Muscle layer of colon (tissue), 2 donors: ENCODE data around the gene ABCA1.

ENCODE experiments used
- H3K27ac ChIP-seq: one replicate; pipeline ENCODE4 v1.7.0; 2013; ENCODE audit warnings: low read depth, mild to moderate bottlenecking, low read length, moderate library complexity
- H3K27me3 ChIP-seq, 2 donors: one replicate each; pipeline ENCODE4 v1.7.0; 2013; ENCODE audit warnings: low read length in 2 of 2, mild to moderate bottlenecking in 2 of 2; ENCODE audit not compliant: insufficient read depth in 2 of 2, control insufficient read depth in 1 of 2
- H3K36me3 ChIP-seq: one replicate; pipeline ENCODE4 v1.7.0; 2013; ENCODE audit warnings: mild to moderate bottlenecking, low read length; ENCODE audit not compliant: insufficient read depth
- H3K4me1 ChIP-seq: one replicate; pipeline ENCODE4 v1.7.0; 2013; ENCODE audit warnings: mild to moderate bottlenecking, low read length; ENCODE audit not compliant: insufficient read depth
- H3K4me3 ChIP-seq, 2 donors: one replicate each; pipeline ENCODE4 v1.7.0; 2013; ENCODE audit warnings: low read length in 2 of 2, low read depth in 1 of 2, mild to moderate bottlenecking in 1 of 2, moderate library complexity in 1 of 2
- H3K9ac ChIP-seq: one replicate; pipeline ENCODE4 v1.7.0; 2013; ENCODE audit warnings: low read length
- H3K9me3 ChIP-seq: one replicate; pipeline ENCODE4 v1.7.0; 2013; ENCODE audit warnings: mild to moderate bottlenecking, low read length
- donor health status: abdominal sarcoma.
- donor health status: Adenocarcinoma of cecum.

ABCA1 gene

DNA sequence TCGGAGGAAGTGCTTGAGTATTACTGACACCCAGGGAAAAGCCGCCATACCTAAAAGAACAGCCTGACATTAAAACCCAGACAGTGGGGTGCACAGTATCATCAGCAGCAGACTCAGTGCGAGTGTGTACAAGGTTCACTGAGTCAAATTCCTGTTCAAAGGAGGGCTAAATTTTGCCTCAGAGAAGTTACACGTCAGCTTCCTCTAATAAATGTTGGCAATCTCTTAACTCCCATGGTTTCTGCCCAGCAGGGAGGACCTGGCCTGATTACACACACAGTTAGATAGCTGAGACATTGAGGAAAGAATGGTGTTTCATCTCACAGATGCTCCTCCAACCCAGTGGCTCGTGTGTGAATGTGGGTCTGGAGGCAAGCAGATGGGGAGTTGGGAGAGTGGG lies 125.8 kb downstream of the ABCA1 start:
- Histone ChIP-seq H3K27me3 (no peaks in the 10 kb centered on the region), H3K36me3 (peaks cover 94% of the 10 kb centered on the region), H3K4me3 (no peak overlapping the region), H3K27ac (no peak overlapping the region), H3K9me3 (no peaks in the 10 kb centered on the region), H3K9ac (no peak overlapping the region), H3K4me1 (no peaks in the 10 kb centered on the region)

DNA sequence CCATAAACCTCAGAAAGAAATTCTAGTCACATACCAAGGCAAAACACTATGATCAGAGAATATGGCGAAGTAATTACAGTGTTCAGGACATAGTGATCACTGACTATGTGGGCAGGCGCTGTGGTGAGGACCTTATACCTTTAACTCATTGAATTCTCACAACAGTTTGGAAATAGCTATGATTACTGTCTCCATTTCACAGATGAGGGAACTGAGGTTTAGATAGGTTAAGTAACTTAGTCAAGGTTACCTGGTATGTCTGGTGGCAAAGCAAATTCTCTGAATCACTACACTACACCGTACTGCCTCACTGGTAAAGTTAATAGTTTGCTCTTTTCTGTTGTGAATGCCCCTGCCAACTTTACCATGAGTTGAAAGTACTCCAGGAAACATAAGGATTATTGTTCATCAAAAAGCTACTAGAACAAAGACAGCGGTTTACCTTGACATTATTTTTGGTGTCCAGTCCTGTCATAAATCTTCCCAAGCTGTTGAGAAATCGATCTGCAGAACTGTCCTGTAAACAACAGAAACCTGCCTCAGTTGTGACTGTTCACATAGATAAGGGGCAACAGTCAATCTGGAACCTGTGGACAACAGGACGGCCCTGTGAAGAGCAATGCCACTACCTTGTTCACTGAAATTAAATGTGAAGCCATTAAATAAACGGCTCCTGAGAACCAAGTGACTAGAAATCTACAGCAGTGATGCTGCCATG lies 127.7 kb downstream of the ABCA1 start:
- no peak overlapping the region for H3K27ac ChIP-seq
- H3K4me1 ChIP-seq: no peaks in the 10 kb centered on the region
- H3K9me3 ChIP-seq: no peaks in the 10 kb centered on the region
- H3K36me3 ChIP-seq: peaks cover 94% of the 10 kb centered on the region
- no peak overlapping the region for H3K4me3 ChIP-seq
- H3K9ac ChIP-seq: no peak overlapping the region
- H3K27me3 ChIP-seq: no peaks in the 10 kb centered on the region

DNA sequence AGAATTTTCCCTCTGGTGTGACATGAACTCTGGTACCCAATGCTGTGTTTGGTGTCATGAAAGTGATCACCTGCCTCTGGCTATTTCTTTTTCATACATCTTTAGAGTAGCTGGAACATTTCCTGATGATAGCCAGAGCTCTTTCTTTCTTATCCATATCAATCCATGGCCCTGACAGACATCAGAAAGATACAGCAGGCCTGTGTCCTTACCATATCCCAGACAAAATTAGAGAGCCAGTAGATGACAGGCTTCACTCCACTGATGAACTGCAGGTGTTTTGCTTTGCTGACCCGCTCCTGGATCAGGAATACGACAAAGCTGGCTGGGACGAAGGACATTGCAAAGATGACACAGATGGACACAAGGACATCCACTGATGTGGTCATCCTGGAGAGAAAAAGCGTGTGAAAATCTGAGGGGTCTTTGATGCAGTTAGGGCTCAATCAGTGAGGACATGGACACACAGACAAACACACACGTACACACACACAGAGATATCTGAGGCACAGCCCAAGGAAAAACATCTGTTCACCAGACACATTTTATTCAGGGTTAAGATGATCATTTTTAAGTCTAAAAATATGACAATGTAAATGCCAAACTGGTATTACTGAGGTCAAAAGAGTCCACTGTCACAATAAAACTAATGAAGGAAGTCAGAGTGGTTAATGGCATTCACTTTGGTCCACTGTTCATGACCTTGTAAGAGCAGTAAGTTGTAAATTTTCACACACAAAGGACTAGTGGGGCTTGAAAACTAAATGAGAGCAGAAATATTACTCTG lies 129.6 kb downstream of the ABCA1 start:
- H3K27ac ChIP-seq: no peak overlapping the region
- peaks cover 90% of the 10 kb centered on the region for H3K36me3 ChIP-seq
- H3K9ac ChIP-seq: no peak overlapping the region
- no peaks in the 10 kb centered on the region for H3K9me3 ChIP-seq
- H3K27me3 ChIP-seq: no peaks in the 10 kb centered on the region
- H3K4me1 ChIP-seq: no peaks in the 10 kb centered on the region
- no peak overlapping the region for H3K4me3 ChIP-seq

DNA sequence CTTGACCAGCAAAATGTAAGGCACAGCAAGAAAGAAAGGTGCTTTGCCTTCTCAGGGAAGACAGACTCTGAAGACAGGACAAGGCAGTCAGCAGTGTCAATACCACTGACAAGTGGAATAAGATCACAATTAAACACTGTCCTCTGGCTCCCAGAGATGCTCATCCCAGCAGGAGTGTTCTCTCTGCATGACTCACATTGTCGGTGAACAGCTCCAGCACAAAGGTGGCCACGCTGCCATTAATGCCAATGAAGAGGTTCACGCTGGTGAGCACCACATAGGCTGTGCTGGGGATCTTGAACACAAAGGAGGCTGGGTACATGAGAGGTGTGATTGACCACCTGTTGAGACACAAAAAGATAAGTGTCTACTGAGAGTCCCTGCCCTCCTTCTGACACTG lies 132.1 kb downstream of the ABCA1 start:
- H3K27me3 ChIP-seq: no peaks in the 10 kb centered on the region
- H3K4me1 ChIP-seq: no peaks in the 10 kb centered on the region
- H3K36me3 ChIP-seq: peaks cover 95% of the 10 kb centered on the region
- no peaks in the 10 kb centered on the region for H3K9me3 ChIP-seq
- no peak overlapping the region for H3K9ac ChIP-seq
- no peak overlapping the region for H3K4me3 ChIP-seq
- H3K27ac ChIP-seq: no peak overlapping the region

DNA sequence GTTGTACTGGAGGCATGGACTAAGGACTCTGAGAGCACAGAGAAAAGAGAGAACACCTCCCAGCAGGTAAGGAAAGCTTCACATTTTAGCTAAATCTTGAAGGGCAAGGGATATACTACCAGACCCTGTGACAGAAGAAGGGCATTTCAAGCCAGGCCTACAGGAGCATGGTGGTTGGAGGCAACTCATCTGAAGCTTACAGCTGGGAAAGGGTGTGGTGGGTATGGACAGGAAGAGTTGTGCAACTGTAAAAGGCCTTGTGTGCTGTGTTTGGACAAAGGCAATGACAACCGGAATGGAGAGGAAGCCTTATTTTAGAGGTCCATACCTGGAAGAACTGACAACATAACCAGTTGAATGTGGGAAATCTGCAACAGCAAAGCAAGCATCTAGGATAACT lies 132.9 kb downstream of the ABCA1 start:
- no peaks in the 10 kb centered on the region for H3K27me3 ChIP-seq
- H3K27ac ChIP-seq: no peak overlapping the region
- H3K4me3 ChIP-seq: no peak overlapping the region
- H3K9me3 ChIP-seq: no peaks in the 10 kb centered on the region
- no peaks in the 10 kb centered on the region for H3K4me1 ChIP-seq
- no peak overlapping the region for H3K9ac ChIP-seq
- H3K36me3 ChIP-seq: peaks cover 95% of the 10 kb centered on the region

DNA sequence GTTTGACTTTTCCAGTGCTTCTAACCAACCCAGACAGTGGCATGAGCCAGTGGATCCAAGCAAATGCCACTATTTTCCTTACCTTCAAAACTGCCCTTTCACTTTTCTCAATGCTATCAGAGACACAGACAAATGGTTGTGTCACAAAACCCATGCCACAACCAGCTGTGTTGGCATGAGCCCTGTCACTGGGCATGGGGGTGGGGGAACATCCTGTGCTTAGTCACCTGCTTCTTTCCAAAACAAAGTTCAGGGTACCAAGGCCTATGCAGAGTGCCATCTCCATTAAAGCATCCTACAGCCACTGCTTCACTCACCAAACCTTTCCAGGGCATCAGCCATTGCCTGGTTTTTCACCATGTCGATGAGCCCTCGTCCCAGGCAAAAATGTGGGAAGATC lies 133.9 kb downstream of the ABCA1 start:
- Histone ChIP-seq H3K9ac (no peak overlapping the region), H3K9me3 (no peaks in the 10 kb centered on the region), H3K4me3 (no peak overlapping the region), H3K27ac (no peak overlapping the region), H3K27me3 (no peaks in the 10 kb centered on the region), H3K4me1 (no peaks in the 10 kb centered on the region), H3K36me3 (peaks cover 96% of the 10 kb centered on the region)

DNA sequence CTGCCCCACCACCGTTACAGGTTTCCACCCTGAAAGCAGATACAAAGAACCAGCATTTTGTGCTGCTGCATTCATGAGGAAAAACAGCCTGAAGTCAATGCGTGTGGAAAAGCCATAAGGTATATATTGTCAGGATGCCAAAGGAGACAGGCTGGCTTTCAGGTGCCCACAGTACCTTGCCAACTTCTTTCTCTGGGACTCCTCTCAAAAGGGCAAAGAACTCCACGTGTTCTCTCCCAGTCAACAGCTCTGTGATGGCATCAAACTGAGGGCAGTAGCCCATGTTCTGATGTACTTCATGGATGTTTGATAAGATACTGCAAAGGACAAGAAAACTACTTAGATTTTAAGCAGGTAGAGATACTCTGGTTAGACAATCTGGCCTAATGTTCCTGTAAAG lies 139.7 kb downstream of the ABCA1 start:
- Histone ChIP-seq H3K9me3 (no peaks in the 10 kb centered on the region), H3K27ac (no peak overlapping the region), H3K4me1 (no peaks in the 10 kb centered on the region), H3K4me3 (no peak overlapping the region), H3K9ac (no peak overlapping the region), H3K36me3 (peaks cover 100% of the 10 kb centered on the region), H3K27me3 (no peaks in the 10 kb centered on the region)

DNA sequence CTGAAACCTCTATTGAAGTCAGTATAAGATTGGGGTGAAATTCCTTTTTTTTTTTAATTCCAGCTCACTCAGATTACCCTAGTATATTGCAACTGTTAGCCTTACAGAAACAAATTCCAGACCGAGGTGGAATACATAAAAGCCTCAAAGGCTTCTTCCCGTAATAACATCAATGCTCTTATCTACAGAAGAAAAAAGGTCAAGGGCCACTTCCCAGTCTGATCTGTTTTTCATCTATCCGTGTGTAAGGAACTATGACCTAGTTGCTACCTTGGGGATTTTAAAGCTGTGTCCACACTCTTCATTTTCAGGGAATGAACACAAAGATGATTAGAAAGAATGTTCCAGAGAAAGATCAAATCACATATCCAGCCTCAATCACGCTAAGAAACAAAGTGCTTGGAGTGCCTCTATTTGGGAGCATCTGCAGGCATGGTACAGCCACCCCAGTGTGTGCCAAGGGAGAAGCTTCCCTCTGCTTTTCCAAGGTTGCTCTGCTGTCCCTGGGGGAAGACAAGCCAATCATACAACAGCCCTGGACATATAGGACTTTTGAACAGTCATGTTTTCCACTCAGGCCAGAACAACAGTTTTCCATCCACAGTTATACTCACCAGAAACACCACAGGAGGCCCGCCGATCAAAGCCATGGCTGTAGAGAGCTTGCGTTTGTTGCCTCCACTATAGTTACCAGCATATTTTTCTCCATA lies 140.5 kb downstream of the ABCA1 start:
- no peaks in the 10 kb centered on the region for H3K27me3 ChIP-seq
- no peak overlapping the region for H3K9ac ChIP-seq
- H3K4me3 ChIP-seq: no peak overlapping the region
- peaks cover 100% of the 10 kb centered on the region for H3K36me3 ChIP-seq
- no peak overlapping the region for H3K27ac ChIP-seq
- no peaks in the 10 kb centered on the region for H3K4me1 ChIP-seq
- no peaks in the 10 kb centered on the region for H3K9me3 ChIP-seq

DNA sequence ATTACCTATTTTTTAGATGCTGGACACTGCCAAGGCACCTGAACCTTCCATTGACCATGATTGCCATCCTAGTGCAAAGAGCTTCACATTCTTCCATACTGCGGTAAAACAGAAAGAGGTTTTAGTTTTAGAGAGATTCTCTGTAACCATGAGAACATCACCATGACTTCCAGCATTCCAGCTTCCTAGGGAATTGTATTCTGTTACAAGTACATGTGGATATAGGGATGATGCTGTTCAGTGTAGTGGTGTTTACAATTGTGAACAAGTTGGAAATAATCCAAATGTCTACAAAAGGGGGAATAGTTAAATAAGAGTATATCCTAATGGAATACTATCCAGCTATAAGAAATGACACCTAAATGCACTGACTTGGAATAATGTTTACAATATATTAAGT lies 141.7 kb downstream of the ABCA1 start:
- H3K4me1 ChIP-seq: no peaks in the 10 kb centered on the region
- H3K4me3 ChIP-seq: no peak overlapping the region
- H3K9ac ChIP-seq: no peak overlapping the region
- H3K9me3 ChIP-seq: no peaks in the 10 kb centered on the region
- no peak overlapping the region for H3K27ac ChIP-seq
- no peaks in the 10 kb centered on the region for H3K27me3 ChIP-seq
- H3K36me3 ChIP-seq: peaks cover 90% of the 10 kb centered on the region

DNA sequence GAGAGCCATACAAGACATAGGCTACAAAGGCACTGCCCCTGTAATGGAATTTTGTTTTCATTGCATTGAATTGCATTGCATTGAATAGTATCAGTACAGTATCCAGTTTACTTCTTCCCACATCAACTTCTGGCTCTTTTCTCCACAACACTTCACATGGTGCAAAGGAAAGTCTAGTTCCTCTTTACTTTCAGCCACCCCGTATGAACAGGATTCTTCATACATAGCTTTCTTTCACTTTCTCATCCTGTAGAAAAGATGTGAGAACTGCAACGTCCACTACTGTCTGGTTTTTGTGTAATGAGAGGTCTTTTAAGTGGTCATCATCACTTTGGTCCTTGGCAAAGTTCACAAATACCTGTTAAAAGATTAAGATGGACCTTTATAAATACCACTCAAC lies 143.9 kb downstream of the ABCA1 start:
- H3K4me3 ChIP-seq: no peak overlapping the region
- H3K4me1 ChIP-seq: no peaks in the 10 kb centered on the region
- peaks cover 72% of the 10 kb centered on the region for H3K36me3 ChIP-seq
- no peaks in the 10 kb centered on the region for H3K9me3 ChIP-seq
- H3K27me3 ChIP-seq: no peaks in the 10 kb centered on the region
- no peak overlapping the region for H3K9ac ChIP-seq
- H3K27ac ChIP-seq: no peak overlapping the region

DNA sequence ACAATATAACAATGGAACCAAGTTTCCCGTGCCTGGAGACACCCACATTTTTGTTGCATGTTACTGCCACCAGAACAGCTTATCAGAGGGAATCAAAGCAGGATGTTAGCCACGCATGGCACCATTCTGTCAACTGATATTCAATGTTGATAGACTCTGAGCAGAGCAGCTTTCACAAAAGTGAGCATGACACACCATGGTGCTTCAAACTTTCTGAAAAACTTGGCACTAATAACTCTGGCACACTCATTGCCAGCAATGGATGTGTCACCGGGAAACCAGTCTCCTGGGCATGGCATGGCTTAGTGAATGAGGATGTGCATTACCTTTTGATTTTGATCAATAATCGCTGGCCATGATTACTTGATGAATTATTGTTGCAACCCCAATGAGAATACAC lies 144.4 kb downstream of the ABCA1 start:
- peaks cover 71% of the 10 kb centered on the region for H3K36me3 ChIP-seq
- H3K4me1 ChIP-seq: no peaks in the 10 kb centered on the region
- no peak overlapping the region for H3K9ac ChIP-seq

More for the DNA sequence above, 144.4 kb downstream of the ABCA1 start:
- H3K4me3 ChIP-seq: no peak overlapping the region
- H3K27ac ChIP-seq: no peak overlapping the region
- no peaks in the 10 kb centered on the region for H3K27me3 ChIP-seq
- H3K9me3 ChIP-seq: no peaks in the 10 kb centered on the region
